ENCODE results near the gene RBM45.

DNA sequence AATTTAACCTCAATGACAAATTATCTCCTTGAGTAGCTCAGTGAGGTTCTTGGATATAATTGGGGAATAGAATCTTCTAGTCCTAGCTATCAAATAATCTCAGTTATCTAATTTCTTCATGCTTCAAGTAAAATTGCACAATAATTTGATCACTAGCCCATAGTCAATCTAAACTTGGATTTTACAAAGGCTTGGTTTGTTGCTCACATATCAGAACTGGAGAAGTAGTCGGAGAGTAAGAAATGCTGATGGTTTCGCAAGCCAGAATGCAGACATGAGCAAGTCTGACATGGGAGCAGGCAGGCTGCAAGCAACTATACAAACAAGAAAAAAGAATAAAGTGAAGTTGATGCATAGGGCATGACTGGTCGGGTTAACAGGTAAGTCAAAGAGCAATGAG, 28.0 kb upstream of the RBM45 start:
- no peak for TF ChIP-seq ARNT (IDR thresholded peaks at IDR 0.05)
- no peak for TF ChIP-seq SP1 (IDR thresholded peaks at IDR 0.05)
- no peak for TF ChIP-seq CTBP1 (IDR thresholded peaks at IDR 0.05; ENCODE audit: borderline replicate concordance)
- TF ChIP-seq NFRKB (IDR thresholded peaks at IDR 0.05), result no peak
- TF ChIP-seq FOXA1 (IDR thresholded peaks at IDR 0.05), result no peak
- TF ChIP-seq ZNF384 (IDR thresholded peaks at IDR 0.05), result no peak
- no peak for TF ChIP-seq ELF4 (IDR thresholded peaks at IDR 0.05)
- no peak for TF ChIP-seq HDGF (IDR thresholded peaks at IDR 0.05; ENCODE audit: borderline replicate concordance)
